Measurements from ENCODE around the gene TAC4. TPM values are rescaled to one million over a fixed set of nuclear protein-coding genes. Genes with fewer than 3 reads are reported as not detected.

Gene TAC4
- total and polyA plus RNA-seq, 9 of the 15 experiments (the other 6 are each of a cell fraction or from before 2014, with no cell fraction given): 0.17 TPM; not detected in 8

DNA sequence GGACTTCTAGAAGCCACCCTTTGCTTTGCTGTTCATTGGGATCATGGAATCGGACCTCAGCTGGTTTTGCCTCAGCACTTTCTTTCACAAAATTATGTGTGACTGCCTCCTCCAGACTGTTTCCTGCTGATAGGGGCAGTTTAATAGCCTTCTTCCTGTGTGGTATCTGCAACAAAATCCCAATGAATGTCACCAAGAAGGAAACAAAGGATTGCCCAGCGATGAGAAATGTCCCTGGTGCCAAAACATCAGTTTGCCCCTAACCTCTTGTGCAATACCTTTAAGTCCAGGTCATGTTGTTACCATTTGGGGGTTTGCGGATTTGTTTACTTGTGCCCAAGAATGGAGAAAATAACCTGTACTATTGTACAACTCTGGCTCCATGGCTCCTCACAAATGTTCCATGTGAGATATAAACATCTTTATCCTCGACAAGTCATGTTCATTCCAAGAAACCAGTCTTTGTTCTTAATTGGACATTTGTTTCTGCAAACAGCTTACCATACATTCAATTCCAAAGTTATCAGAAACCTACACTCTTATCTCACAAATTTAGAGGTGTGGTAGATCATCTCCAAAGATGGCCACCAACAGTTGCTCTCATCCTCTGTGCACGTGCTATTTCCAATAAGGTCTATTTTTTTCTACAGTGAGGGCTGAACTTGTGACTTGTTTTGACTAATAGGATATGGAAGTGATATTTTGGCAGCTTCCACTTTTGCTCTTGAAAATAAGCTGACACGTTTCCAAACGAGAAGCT lies 14.8 kb downstream of the TAC4 start (continued):
- TF ChIP-seq, protein P1, sequence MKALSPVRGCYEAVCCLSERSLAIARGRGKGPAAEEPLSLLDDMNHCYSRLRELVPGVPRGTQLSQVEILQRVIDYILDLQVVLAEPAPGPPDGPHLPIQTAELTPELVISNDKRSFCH (CRISPR knock-in tag; IDR thresholded peaks at IDR 0.05): no peak
- TF ChIP-seq, protein P1 (tag; IDR thresholded peaks at IDR 0.05): peak; percentile 49; the same call in 1 of the 2 replicates
- peak; percentile 32; the same call in 1 of the 2 replicates for TF ChIP-seq ZNF316 (IDR thresholded peaks at IDR 0.05)
- TF ChIP-seq CBFA2T3 (IDR thresholded peaks at IDR 0.05): peak; percentile 85
- TF ChIP-seq TAL1 (IDR thresholded peaks at IDR 0.05): peak; percentile 67
- TF ChIP-seq HNRNPK (IDR thresholded peaks at IDR 0.05; ENCODE audit: low read depth, low read length, poor library complexity, severe bottlenecking): no peak
- TF ChIP-seq, protein P2, sequence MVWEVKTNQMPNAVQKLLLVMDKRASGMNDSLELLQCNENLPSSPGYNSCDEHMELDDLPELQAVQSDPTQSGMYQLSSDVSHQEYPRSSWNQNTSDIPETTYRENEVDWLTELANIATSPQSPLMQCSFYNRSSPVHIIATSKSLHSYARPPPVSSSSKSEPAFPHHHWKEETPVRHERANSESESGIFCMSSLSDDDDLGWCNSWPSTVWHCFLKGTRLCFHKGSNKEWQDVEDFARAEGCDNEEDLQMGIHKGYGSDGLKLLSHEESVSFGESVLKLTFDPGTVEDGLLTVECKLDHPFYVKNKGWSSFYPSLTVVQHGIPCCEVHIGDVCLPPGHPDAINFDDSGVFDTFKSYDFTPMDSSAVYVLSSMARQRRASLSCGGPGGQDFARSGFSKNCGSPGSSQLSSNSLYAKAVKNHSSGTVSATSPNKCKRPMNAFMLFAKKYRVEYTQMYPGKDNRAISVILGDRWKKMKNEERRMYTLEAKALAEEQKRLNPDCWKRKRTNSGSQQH (CRISPR knock-in tag; IDR thresholded peaks at IDR 0.05): 0 out of 2 replicates have a peak, but pooled peaks have one; percentile 14
- TF ChIP-seq, protein P3, sequence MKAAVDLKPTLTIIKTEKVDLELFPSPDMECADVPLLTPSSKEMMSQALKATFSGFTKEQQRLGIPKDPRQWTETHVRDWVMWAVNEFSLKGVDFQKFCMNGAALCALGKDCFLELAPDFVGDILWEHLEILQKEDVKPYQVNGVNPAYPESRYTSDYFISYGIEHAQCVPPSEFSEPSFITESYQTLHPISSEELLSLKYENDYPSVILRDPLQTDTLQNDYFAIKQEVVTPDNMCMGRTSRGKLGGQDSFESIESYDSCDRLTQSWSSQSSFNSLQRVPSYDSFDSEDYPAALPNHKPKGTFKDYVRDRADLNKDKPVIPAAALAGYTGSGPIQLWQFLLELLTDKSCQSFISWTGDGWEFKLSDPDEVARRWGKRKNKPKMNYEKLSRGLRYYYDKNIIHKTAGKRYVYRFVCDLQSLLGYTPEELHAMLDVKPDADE (conservative IDR thresholded peaks at IDR 0.05; ENCODE audit: control insufficient read depth, low read depth, low read length): 0 out of 2 replicates have a peak, but pooled peaks have one; percentile 14
- no peak for TF ChIP-seq ILF3 (IDR thresholded peaks at IDR 0.05; ENCODE audit: borderline replicate concordance)
- TF ChIP-seq GABPA (tag; conservative IDR thresholded peaks at IDR 0.05; ENCODE audit: low read depth): peak; percentile 85
- peak; percentile 17; the same call in 1 of the 2 replicates for TF ChIP-seq MYNN (IDR thresholded peaks at IDR 0.05)
- TF ChIP-seq MYNN (CRISPR knock-in tag; IDR thresholded peaks at IDR 0.05): no peak
- peak; percentile 95 for TF ChIP-seq RNF2 (IDR thresholded peaks at IDR 0.05)
- TF ChIP-seq, protein P4, sequence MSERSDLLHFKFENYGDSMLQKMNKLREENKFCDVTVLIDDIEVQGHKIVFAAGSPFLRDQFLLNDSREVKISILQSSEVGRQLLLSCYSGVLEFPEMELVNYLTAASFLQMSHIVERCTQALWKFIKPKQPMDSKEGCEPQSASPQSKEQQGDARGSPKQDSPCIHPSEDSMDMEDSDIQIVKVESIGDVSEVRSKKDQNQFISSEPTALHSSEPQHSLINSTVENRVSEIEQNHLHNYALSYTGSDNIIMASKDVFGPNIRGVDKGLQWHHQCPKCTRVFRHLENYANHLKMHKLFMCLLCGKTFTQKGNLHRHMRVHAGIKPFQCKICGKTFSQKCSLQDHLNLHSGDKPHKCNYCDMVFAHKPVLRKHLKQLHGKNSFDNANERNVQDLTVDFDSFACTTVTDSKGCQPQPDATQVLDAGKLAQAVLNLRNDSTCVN (CRISPR knock-in tag; IDR thresholded peaks at IDR 0.05): no peak
- TF ChIP-seq NFE2 (IDR thresholded peaks at IDR 0.05; ENCODE audit: low read depth): no peak
- no peak for TF ChIP-seq ESRRA (IDR thresholded peaks at IDR 0.05; ENCODE audit: borderline replicate concordance, low read depth)
- TF ChIP-seq CEBPB (tag; IDR thresholded peaks at IDR 0.05): peak; percentile 94
- peak; percentile 51; the same call in 1 of the 2 replicates for TF ChIP-seq ZKSCAN8 (CRISPR knock-in tag; IDR thresholded peaks at IDR 0.05)
- TF ChIP-seq SMAD4 (CRISPR knock-in tag; conservative IDR thresholded peaks at IDR 0.05): peak; percentile 54; the same call in 1 of the 2 replicates
- peak; percentile 98 for TF ChIP-seq ETV1 (tag; conservative IDR thresholded peaks at IDR 0.05; ENCODE audit: low read depth)
- peak; percentile 53 for TF ChIP-seq CCNT2 (IDR thresholded peaks at IDR 0.05; ENCODE audit: borderline replicate concordance, extremely low read depth, insufficient read length, low read depth, low read length)

Data from K562 (cell line).